Measurements from ENCODE around the gene S100A2. TPM values are rescaled to one million over a fixed set of nuclear protein-coding genes. Genes with fewer than 3 reads are reported as not detected.

Gene S100A2
- polyA plus RNA-seq, 2 of the 4 experiments (the other 2 are of a cell fraction): 5.1 to 15.9 TPM

DNA sequence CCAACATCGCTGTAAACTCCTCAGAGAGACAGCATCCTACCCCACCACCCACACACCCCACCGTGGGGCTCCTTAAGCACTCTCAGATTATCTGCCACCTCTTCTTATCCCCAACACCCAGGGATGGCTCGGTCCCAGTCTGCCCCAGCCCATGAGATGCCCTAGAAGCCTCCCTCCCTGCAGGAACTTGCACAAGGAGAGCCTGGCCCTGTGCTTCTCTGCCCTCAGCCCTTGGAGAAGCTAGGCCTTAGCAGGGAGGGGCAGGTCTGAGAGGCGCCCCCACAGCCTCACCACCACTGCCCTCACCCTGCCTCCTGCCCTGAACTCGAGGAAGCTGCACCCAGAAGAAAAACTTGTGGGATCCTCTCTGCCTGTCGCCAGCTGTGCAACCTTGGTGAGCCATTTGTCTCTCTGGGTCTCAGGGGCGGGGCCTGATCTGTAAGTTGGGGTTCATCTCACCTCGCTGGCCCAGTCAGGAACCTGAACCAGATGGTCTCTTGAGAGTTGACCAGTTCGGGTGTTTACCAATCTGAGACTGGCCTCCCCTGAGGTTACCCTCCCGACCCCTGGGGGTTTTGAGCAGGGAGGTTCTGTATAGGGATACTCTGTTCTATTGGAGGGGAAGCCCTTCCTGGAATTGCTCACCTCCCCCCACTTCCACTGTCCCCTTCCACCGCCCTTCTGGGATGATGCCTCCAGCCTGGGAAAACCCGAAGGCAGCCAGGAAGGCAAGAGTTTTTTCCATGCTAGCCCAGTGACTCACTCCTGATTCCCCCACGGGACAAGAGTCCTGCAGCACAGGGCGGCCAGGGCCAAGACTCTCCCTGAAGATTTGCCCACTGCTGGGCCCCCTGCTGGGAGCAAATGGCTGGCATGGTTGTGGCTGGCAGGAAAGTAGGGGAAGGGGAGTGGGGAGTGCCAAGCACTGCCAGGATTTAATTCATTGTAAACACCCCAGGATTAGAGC, 16.6 kb downstream of the S100A2 start, which contains the start of gene S100A3:
Gene S100A3 (minus strand): TSS at position 537 of the 967 bp plus-strand sequence. CDS start 773 bp downstream, outside the sequence.
- Histone ChIP-seq H3K4me1 (peaks cover 83% of the 10 kb centered on the region), H3K27ac (peak within 1 kb of the TSS; percentile 96 to 97), H3K4me2 (peak within 1 kb of the TSS; percentile 99), H3K4me3 (0 out of 3 replicates have a peak within 1 kb of the TSS, but pooled peaks have one; percentile 7), H3K9me3 (no peaks in the 10 kb centered on the region)
- CTCF ChIA-PET: interaction anchor here (0.5 to 16.2 kb wide), 10 partner anchors 8 to 1744 kb away, joined by 3 to 141 read pairs (median 33); partner anchors contain the start of genes LINGO4, S100A2, S100A5 and S100A6
- peak; percentile 89 to 91 for DNase-seq (ENCODE audit: low read depth in 1 of 2, low spot score in 1 of 2)
- FAIRE-seq: no peak
- WGBS (ENCODE audit: missing lambda C conversion rate): 22% methylated on average over 14 of the region's 14 CpGs
- peak; percentile 52 to 65 for ATAC-seq
- POLR2A ChIA-PET: interaction anchor here (2.0 to 6.8 kb wide), 3 partner anchors 15 to 17 kb away, joined by 9 to 114 read pairs (median 18); partner anchors contain the start of genes S100A2 and S100A6
- TF ChIP-seq RFX5 (IDR thresholded peaks at IDR 0.05) (no peak), HOXB13 (CRISPR knock-in tag; IDR thresholded peaks at IDR 0.05; ENCODE audit: low read depth) (peak; percentile 15; the same call in 1 of the 2 replicates), POLR2A (IDR thresholded peaks at IDR 0.05; ENCODE audit: low read length) (no peak), SMC3 (IDR thresholded peaks at IDR 0.05) (peak; percentile 47; the same call in 1 of the 3 replicates), ZC3H11A (IDR thresholded peaks at IDR 0.05) (no peak), POLR2AphosphoS2 (conservative IDR thresholded peaks at IDR 0.05; ENCODE audit: low read length) (no peak), ESRRA (IDR thresholded peaks at IDR 0.05; ENCODE audit: borderline replicate concordance, low read length) (no peak), HEYL (CRISPR knock-in tag; IDR thresholded peaks at IDR 0.05) (no peak), HOXB5 (CRISPR knock-in tag; IDR thresholded peaks at IDR 0.05) (peak; percentile 67), RARB (CRISPR knock-in tag; IDR thresholded peaks at IDR 0.05) (no peak), RCOR1 (IDR thresholded peaks at IDR 0.05; ENCODE audit: low read depth, low read length) (no peak), GATA3 (IDR thresholded peaks at IDR 0.05; ENCODE audit: borderline replicate concordance) (peak; percentile 61; the same call in 1 of the 2 replicates), CBX8 (IDR thresholded peaks at IDR 0.05) (no peak), RAD21 (conservative IDR thresholded peaks at IDR 0.05 in 1 of 2, IDR thresholded peaks at IDR 0.05 in 1 of 2) (peak; percentile 42 to 43; a peak in 3 of 5 replicates), HOXA7 (CRISPR knock-in tag; IDR thresholded peaks at IDR 0.05) (no peak), BHLHE40 (IDR thresholded peaks at IDR 0.05; ENCODE audit: low read depth, low read length) (no peak), KDM1A (IDR thresholded peaks at IDR 0.05; ENCODE audit: low read depth) (no peak), CHD4 (IDR thresholded peaks at IDR 0.05; ENCODE audit: borderline replicate concordance) (no peak), KDM5A (IDR thresholded peaks at IDR 0.05) (no peak), JUNB (IDR thresholded peaks at IDR 0.05) (no peak; the same call in none of the 2 replicates), ZNF302 (CRISPR knock-in tag; IDR thresholded peaks at IDR 0.05) (no peak), ZFP36 (IDR thresholded peaks at IDR 0.05; ENCODE audit: borderline replicate concordance, partially characterized antibody) (no peak), CHD2 (IDR thresholded peaks at IDR 0.05; ENCODE audit: low read length, partially characterized antibody) (no peak)
- TF ChIP-seq, protein P1, sequence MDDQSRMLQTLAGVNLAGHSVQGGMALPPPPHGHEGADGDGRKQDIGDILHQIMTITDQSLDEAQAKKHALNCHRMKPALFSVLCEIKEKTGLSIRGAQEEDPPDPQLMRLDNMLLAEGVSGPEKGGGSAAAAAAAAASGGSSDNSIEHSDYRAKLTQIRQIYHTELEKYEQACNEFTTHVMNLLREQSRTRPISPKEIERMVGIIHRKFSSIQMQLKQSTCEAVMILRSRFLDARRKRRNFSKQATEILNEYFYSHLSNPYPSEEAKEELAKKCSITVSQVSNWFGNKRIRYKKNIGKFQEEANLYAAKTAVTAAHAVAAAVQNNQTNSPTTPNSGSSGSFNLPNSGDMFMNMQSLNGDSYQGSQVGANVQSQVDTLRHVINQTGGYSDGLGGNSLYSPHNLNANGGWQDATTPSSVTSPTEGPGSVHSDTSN (IDR thresholded peaks at IDR 0.05): peak; percentile 67
- TF ChIP-seq, protein P2, sequence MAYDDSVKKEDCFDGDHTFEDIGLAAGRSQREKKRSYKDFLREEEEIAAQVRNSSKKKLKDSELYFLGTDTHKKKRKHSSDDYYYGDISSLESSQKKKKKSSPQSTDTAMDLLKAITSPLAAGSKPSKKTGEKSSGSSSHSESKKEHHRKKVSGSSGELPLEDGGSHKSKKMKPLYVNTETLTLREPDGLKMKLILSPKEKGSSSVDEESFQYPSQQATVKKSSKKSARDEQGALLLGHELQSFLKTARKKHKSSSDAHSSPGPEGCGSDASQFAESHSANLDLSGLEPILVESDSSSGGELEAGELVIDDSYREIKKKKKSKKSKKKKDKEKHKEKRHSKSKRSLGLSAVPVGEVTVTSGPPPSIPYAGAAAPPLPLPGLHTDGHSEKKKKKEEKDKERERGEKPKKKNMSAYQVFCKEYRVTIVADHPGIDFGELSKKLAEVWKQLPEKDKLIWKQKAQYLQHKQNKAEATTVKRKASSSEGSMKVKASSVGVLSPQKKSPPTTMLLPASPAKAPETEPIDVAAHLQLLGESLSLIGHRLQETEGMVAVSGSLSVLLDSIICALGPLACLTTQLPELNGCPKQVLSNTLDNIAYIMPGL (CRISPR knock-in tag; IDR thresholded peaks at IDR 0.05; ENCODE audit: borderline replicate concordance): no peak
- TF ChIP-seq, protein P3, sequence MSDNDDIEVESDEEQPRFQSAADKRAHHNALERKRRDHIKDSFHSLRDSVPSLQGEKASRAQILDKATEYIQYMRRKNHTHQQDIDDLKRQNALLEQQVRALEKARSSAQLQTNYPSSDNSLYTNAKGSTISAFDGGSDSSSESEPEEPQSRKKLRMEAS (IDR thresholded peaks at IDR 0.05): peak; percentile 86
- TF ChIP-seq, protein P4, sequence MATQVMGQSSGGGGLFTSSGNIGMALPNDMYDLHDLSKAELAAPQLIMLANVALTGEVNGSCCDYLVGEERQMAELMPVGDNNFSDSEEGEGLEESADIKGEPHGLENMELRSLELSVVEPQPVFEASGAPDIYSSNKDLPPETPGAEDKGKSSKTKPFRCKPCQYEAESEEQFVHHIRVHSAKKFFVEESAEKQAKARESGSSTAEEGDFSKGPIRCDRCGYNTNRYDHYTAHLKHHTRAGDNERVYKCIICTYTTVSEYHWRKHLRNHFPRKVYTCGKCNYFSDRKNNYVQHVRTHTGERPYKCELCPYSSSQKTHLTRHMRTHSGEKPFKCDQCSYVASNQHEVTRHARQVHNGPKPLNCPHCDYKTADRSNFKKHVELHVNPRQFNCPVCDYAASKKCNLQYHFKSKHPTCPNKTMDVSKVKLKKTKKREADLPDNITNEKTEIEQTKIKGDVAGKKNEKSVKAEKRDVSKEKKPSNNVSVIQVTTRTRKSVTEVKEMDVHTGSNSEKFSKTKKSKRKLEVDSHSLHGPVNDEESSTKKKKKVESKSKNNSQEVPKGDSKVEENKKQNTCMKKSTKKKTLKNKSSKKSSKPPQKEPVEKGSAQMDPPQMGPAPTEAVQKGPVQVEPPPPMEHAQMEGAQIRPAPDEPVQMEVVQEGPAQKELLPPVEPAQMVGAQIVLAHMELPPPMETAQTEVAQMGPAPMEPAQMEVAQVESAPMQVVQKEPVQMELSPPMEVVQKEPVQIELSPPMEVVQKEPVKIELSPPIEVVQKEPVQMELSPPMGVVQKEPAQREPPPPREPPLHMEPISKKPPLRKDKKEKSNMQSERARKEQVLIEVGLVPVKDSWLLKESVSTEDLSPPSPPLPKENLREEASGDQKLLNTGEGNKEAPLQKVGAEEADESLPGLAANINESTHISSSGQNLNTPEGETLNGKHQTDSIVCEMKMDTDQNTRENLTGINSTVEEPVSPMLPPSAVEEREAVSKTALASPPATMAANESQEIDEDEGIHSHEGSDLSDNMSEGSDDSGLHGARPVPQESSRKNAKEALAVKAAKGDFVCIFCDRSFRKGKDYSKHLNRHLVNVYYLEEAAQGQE (IDR thresholded peaks at IDR 0.05): no peak
- TF ChIP-seq, protein P5, sequence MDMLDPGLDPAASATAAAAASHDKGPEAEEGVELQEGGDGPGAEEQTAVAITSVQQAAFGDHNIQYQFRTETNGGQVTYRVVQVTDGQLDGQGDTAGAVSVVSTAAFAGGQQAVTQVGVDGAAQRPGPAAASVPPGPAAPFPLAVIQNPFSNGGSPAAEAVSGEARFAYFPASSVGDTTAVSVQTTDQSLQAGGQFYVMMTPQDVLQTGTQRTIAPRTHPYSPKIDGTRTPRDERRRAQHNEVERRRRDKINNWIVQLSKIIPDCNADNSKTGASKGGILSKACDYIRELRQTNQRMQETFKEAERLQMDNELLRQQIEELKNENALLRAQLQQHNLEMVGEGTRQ (IDR thresholded peaks at IDR 0.05): no peak
- TF ChIP-seq, protein P6, sequence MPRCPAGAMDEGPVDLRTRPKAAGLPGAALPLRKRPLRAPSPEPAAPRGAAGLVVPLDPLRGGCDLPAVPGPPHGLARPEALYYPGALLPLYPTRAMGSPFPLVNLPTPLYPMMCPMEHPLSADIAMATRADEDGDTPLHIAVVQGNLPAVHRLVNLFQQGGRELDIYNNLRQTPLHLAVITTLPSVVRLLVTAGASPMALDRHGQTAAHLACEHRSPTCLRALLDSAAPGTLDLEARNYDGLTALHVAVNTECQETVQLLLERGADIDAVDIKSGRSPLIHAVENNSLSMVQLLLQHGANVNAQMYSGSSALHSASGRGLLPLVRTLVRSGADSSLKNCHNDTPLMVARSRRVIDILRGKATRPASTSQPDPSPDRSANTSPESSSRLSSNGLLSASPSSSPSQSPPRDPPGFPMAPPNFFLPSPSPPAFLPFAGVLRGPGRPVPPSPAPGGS (IDR thresholded peaks at IDR 0.05): no peak
- TF ChIP-seq, protein P7, sequence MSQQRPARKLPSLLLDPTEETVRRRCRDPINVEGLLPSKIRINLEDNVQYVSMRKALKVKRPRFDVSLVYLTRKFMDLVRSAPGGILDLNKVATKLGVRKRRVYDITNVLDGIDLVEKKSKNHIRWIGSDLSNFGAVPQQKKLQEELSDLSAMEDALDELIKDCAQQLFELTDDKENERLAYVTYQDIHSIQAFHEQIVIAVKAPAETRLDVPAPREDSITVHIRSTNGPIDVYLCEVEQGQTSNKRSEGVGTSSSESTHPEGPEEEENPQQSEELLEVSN (IDR thresholded peaks at IDR 0.05; ENCODE audit: borderline replicate concordance, low read depth): peak; percentile 63; the same call in 1 of the 2 replicates

All from A549 (cell line).